Astrocyte (in vitro differentiated cells and primary cell): ENCODE measurements around the gene FRS2. TPM values are rescaled to one million over a fixed set of nuclear protein-coding genes. Genes with fewer than 3 reads are reported as not detected.
A peak's percentile ranks its signal among the peaks of the same experiment; 100 is the strongest.

Source experiments
- DNase-seq: peaks from one replicate; pipeline ENCODE4 v3.0.0-alpha.2; 2010; ENCODE audit warnings: low read depth
- FAIRE-seq: peaks from 2 replicates; lab custom pipeline; 2011; peaks lifted over from hg19 to GRCh38; lab: Jason Lieb, UNC
- H2AFZ ChIP-seq: 2 replicates; pipeline ENCODE4 v1.6.0; 2012; ENCODE audit warnings: low read depth, low read length, inconsistent platforms
- H3K27ac ChIP-seq: 2 replicates; pipeline ENCODE4 v1.5.1; 2011; ENCODE audit warnings: low read depth, low read length, inconsistent platforms
- H3K27me3 ChIP-seq: 2 replicates; pipeline ENCODE4 v1.6.0; 2011; ENCODE audit warnings: low read length, inconsistent platforms; ENCODE audit not compliant: insufficient read depth
- H3K36me3 ChIP-seq: 2 replicates; pipeline ENCODE4 v1.5.1; 2011; ENCODE audit warnings: low read length, inconsistent platforms; ENCODE audit not compliant: insufficient read depth
- H3K4me1 ChIP-seq: 2 replicates; pipeline ENCODE4 v1.5.1; 2011; ENCODE audit warnings: low read length, inconsistent platforms; ENCODE audit not compliant: insufficient read depth
- H3K4me2 ChIP-seq: 2 replicates; pipeline ENCODE4 v1.6.0; 2012; ENCODE audit warnings: low read length, inconsistent platforms
- H3K4me3 ChIP-seq: 2 replicates; pipeline ENCODE4 v1.5.1; 2011; ENCODE audit warnings: low read depth, mild to moderate bottlenecking, low read length, inconsistent platforms; ENCODE audit not compliant: insufficient read depth
- H3K79me2 ChIP-seq: 2 replicates; pipeline ENCODE4 v1.6.0; 2012; ENCODE audit warnings: mild to moderate bottlenecking, low read length, inconsistent platforms; ENCODE audit not compliant: insufficient read depth
- H3K9ac ChIP-seq: 2 replicates; pipeline ENCODE4 v1.6.0; 2012; ENCODE audit warnings: mild to moderate bottlenecking, low read length, inconsistent platforms
- H3K9me3 ChIP-seq: 2 replicates; pipeline ENCODE4 v1.5.1; 2012; ENCODE audit warnings: low read depth, mild to moderate bottlenecking, low read length, inconsistent platforms; ENCODE audit not compliant: insufficient read depth
- H4K20me1 ChIP-seq: 2 replicates; pipeline ENCODE4 v1.6.0; 2012; ENCODE audit warnings: low read length, inconsistent platforms; ENCODE audit not compliant: insufficient read depth
- H3K27ac Mint-ChIP-seq: one replicate; pipeline ENCODE4 v1.8.0; 2021; ENCODE audit warnings: mild to moderate bottlenecking, mixed read lengths; ENCODE audit not compliant: unreplicated experiment
- H3K27me3 Mint-ChIP-seq: one replicate; pipeline ENCODE4 v1.8.0; 2021; ENCODE audit warnings: low read depth, mixed read lengths; ENCODE audit not compliant: unreplicated experiment
- H3K36me3 Mint-ChIP-seq: one replicate; pipeline ENCODE4 v1.8.0; 2021; ENCODE audit warnings: low read depth, mixed read lengths; ENCODE audit not compliant: unreplicated experiment
- H3K4me1 Mint-ChIP-seq: one replicate; pipeline ENCODE4 v1.8.0; 2021; ENCODE audit warnings: low read depth, mixed read lengths; ENCODE audit not compliant: unreplicated experiment
- H3K4me3 Mint-ChIP-seq: one replicate; pipeline ENCODE4 v1.8.0; 2021; ENCODE audit warnings: mild to moderate bottlenecking, moderate library complexity, mixed read lengths; ENCODE audit not compliant: unreplicated experiment
- H3K9me3 Mint-ChIP-seq: one replicate; pipeline ENCODE4 v1.8.0; 2021; ENCODE audit warnings: mild to moderate bottlenecking, mixed read lengths; ENCODE audit not compliant: unreplicated experiment
- EZH2 ChIP-seq: IDR thresholded peaks from 2 replicates; pipeline ENCODE4 v1.6.1; 2012; ENCODE audit warnings: mild to moderate bottlenecking, low read length, inconsistent platforms; ENCODE audit not compliant: insufficient read depth
- total RNA-seq: library from RNA; stranded (reverse); gene quantifications from 2 replicates; pipeline ENCODE4 v1.2.1, GENCODE V29; 2021
- TF ChIP-seq, protein P1 (sequence below): IDR thresholded peaks from 2 replicates; pipeline ENCODE4 v1.5.1; 2011; ENCODE audit warnings: low read depth, mild to moderate bottlenecking, inconsistent platforms, low read length, moderate library complexity; ENCODE audit not compliant: insufficient read depth

FRS2 gene
- total RNA-seq, 1 donor from 2014 or later: 60.9 TPM

DNA sequence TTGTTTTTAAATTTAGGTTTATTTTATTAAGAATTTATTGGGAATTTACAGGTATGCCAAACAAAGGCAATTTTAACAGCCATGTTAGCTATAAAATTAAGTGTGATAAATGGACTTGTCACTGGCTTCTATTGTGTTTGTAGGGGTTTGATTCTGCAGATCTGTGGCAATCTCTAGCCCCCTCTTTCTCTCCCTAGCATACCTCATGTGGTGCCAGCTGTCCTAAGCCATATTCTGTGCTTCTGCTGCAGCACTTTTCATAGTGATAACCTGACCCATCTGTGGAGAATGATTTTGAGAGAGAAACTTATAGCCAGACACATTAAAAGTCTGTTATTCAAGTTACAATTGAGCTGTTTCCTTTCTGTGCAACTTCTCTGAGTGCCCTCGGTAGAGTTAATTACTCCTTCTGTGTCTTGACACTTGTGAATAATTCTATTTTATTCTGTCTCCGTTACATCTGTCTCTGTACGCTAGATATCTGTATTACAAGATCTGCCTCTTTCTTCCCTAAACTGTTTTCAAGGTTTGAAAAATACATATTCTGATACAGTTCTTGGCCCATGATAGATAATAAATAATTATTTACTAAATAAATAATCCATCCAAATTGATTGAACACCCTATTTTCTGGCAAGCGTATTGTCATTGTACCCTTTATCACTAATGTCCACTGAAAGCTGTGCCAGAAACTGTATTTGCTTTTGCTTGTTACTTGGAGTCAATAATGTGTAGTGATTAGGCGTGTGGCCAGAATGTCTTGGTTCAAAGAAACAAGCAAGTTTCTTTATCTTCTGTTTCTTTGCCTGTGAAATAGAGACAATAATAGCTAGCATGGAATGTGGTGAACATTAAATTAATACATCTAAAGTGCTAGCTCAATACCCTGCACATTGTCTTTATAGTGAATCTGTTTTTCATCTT, 40.0 kb downstream of the FRS2 start:
- Histone ChIP-seq H3K79me2 (peaks cover 96% of the 10 kb centered on the region), H3K27me3 (no peaks in the 10 kb centered on the region), H3K36me3 (no peaks in the 10 kb centered on the region), H2AFZ (no peak overlapping the region), H3K27ac (peak overlapping the region; percentile 56), H4K20me1 (peaks cover 23% of the 10 kb centered on the region), H3K4me3 (no peak overlapping the region), H3K9me3 (no peaks in the 10 kb centered on the region), H3K9ac (no peak overlapping the region), H3K4me2 (peak overlapping the region; percentile 78), H3K4me1 (peaks cover 43% of the 10 kb centered on the region)
- Mint-ChIP-seq H3K9me3 (no peaks in the 10 kb centered on the region), H3K36me3 (no peaks in the 10 kb centered on the region), H3K27ac (peak overlapping the region; percentile 94), H3K27me3 (no peaks in the 10 kb centered on the region), H3K4me1 (peaks cover 67% of the 10 kb centered on the region), H3K4me3 (no peak overlapping the region)
- DNase-seq (no peak), FAIRE-seq (peak; percentile 58)
- TF ChIP-seq, protein P1, sequence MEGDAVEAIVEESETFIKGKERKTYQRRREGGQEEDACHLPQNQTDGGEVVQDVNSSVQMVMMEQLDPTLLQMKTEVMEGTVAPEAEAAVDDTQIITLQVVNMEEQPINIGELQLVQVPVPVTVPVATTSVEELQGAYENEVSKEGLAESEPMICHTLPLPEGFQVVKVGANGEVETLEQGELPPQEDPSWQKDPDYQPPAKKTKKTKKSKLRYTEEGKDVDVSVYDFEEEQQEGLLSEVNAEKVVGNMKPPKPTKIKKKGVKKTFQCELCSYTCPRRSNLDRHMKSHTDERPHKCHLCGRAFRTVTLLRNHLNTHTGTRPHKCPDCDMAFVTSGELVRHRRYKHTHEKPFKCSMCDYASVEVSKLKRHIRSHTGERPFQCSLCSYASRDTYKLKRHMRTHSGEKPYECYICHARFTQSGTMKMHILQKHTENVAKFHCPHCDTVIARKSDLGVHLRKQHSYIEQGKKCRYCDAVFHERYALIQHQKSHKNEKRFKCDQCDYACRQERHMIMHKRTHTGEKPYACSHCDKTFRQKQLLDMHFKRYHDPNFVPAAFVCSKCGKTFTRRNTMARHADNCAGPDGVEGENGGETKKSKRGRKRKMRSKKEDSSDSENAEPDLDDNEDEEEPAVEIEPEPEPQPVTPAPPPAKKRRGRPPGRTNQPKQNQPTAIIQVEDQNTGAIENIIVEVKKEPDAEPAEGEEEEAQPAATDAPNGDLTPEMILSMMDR: no peak
- TF ChIP-seq EZH2: no peak

DNA sequence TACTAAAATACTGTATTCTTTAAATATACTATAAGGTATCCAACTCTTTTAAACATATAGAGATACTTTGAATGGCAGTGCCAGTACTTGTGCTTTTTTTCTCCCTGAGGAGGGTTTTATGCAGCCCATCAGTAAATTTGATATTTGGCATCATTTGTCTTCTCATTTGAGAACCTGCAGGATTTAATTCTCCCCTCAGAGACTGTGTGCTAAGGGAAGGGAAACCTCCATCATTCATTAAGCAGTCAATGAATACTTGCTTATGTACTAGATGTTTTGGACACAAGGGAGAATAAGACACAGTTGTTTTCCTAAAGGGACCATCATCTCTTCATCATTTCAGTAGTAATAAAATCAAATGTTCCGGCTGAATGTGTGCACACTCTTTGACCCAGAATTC, 40.8 kb downstream of the FRS2 start:
- H2AFZ ChIP-seq: no peak overlapping the region
- no peak overlapping the region for H3K4me3 ChIP-seq
- Mint-ChIP-seq H3K27me3 (no peaks in the 10 kb centered on the region), H3K4me1 (peaks cover 70% of the 10 kb centered on the region), H3K9me3 (no peaks in the 10 kb centered on the region), H3K36me3 (no peaks in the 10 kb centered on the region), H3K27ac (no peak overlapping the region), H3K4me3 (no peak overlapping the region)
- DNase-seq (no peak), FAIRE-seq (no peak)
- H3K36me3 ChIP-seq: no peaks in the 10 kb centered on the region
- no peak for TF ChIP-seq EZH2
- TF ChIP-seq, protein P1: no peak
- peaks cover 30% of the 10 kb centered on the region for H4K20me1 ChIP-seq
- H3K9ac ChIP-seq: no peak overlapping the region
- H3K4me1 ChIP-seq: peaks cover 43% of the 10 kb centered on the region
- H3K4me2 ChIP-seq: no peak overlapping the region
- peak overlapping the region; percentile 28 for H3K27ac ChIP-seq
- H3K79me2 ChIP-seq: peaks cover 96% of the 10 kb centered on the region
- no peaks in the 10 kb centered on the region for H3K27me3 ChIP-seq
- no peaks in the 10 kb centered on the region for H3K9me3 ChIP-seq
